HEK293T (cell line): ENCODE results near the gene WDR64.

Experiments
- FOXM1 ChIP-seq: fragments of 450-650 bp; IDR thresholded peaks from 2 replicates; pipeline ENCODE4 v1.6.1; 2017; ENCODE audit warnings: mild to moderate bottlenecking, borderline replicate concordance
- HDGF ChIP-seq: fragments of 450-650 bp; IDR thresholded peaks from 2 replicates; pipeline ENCODE4 v1.6.1; 2017; ENCODE audit warnings: antibody characterized with exemption, borderline replicate concordance
- SP1 ChIP-seq: fragments of 450-650 bp; IDR thresholded peaks from 2 replicates; pipeline ENCODE4 v1.6.1; 2017

DNA sequence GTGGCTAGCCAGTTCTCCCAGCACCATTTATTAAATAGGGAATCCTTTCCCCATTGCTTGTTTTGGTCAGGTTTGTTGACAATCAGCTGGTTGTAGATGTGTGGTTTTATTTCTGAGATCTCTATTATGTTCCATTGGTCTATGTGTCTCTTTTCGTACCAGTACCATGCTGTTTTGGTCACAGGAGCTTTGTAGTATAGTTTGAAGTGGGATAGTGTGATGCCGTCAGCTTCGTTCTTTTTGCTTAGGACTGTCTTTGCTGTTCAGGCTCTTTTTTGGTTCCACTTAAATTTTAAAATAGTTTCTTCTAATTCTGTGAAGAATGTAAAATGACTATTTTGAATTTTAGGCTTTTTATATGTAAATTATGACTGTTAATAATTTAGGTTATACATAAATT, 68.9 kb downstream of the WDR64 start:
- no peak for TF ChIP-seq SP1
- no peak for TF ChIP-seq HDGF
- no peak for TF ChIP-seq FOXM1
